Fibroblast of mammary gland (primary cell): ENCODE measurements around the gene TOMM20.

ENCODE experiments used
- DNase-seq: peaks from one replicate; pipeline ENCODE4 v3.0.0-alpha.2; 2010; ENCODE audit warnings: low read depth
- H3K4me3 ChIP-seq: 2 replicates; pipeline ENCODE4 v1.5.1; 2011; ENCODE audit warnings: low read depth, mild to moderate bottlenecking, low read length, moderate library complexity; ENCODE audit not compliant: control insufficient read depth
- CTCF ChIP-seq: conservative IDR thresholded peaks from 2 replicates; pipeline ENCODE4 v1.5.1; 2011; ENCODE audit warnings: low read depth, low read length, inconsistent platforms; ENCODE audit not compliant: control insufficient read depth, insufficient read depth

TOMM20 gene

DNA sequence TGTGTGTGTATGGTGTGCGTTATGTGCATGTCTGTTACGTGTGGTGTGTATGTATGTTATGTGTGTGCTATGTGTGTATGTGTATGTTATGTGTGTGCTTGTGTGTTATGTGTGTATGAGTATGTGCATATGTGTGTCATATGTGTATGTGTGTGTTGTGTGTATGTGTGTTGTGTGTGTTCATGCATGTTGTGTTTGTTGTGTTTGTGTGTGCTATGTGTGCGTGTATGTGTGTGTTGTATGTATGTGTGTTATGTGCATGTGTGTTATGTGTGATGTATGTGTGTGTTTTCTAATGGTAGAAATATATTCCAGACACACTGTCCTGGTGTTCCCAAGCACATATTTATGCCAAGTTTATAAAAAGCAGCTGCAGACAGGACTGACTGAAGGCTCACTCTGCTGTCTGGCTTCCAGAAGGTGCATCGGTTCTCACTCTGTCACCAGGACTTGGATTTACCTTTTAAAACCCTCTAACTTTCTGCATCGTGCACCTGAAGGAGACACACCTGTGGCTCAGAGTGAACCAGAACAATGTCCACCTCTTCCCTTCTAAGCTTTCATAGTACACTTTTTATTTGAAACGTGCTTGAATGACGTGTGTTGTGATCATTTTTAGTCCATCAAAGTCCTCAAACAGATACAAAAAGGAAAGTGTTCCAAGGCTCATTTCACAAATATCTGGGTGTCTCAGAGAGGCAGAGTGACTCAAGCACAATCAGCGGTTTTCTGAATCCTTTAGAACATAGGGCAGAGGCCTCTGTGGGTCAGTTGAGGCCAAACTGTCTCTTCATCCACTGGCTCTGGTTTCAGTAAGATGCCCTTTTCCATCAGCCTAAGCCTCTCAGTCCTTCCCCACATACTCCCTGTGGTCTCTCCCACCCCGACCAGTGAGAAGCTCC lies 49.9 kb downstream of the TOMM20 start:
- TF ChIP-seq CTCF = no peak
- no peak overlapping the region for H3K4me3 ChIP-seq
- peak; percentile 91 for DNase-seq

DNA sequence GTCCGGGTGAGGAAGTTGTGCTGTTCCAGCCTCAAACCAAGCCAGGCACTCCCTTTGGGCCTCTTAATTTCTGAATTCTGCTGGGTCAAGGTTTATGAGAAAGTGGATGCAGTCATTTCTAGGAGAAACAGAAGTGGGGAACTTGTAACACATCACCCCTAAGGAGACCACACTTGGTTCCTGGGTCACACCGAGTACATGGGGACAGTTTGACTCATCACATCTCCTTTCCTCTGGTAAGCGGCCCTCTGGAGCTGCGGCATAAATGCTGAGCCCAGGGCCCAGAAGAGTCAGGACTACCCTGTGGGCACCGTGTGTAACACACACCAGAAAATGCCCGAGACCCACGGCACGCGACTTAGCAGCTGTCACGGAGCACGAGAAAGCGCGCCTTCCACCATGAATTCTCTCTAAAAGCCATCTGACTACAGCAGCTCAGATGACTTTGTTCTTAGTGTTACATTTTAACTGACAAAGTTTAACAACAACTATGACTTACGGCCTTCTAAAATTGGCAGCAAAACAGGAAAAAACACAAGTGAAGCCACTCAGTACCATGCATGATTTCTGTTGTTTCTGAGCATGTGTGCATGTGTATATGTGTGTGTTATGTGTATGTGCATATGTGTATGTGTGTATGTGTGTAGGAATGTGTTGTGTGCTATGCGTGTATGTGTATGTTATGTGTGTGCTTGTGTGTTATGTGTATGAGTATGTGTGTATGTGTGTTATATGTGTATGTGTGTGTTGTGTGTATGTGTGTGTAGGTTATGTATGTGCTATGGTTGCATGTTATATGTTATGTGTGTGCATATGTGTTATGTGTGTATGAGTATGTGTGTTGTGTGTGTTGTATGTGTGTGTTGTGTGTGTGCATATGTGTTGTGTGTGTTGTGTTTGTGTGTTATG lies 50.8 kb downstream of the TOMM20 start:
- H3K4me3 ChIP-seq = no peak overlapping the region
- DNase-seq = peak; percentile 48
- TF ChIP-seq CTCF = no peak

DNA sequence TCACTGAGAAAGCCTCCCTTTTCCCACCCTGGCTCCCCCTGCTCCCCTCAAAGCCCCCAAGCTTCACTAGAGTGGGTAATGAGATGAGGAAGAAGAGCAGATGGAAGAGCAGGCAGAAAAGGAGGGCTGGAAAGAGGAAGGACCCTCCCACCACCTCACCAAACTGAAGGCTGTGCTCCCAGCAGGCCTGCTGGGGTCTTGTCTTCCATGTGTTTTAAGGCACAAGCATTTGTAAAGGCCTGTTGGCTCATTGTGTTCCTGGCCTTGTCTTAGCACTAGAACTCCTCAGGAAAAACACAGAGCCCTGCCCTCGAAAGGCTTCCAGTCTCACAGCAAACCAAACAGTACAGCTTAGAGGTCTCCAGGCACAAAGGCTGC lies 51.5 kb downstream of the TOMM20 start:
- no peak overlapping the region for H3K4me3 ChIP-seq
- TF ChIP-seq CTCF = no peak
- no peak for DNase-seq

DNA sequence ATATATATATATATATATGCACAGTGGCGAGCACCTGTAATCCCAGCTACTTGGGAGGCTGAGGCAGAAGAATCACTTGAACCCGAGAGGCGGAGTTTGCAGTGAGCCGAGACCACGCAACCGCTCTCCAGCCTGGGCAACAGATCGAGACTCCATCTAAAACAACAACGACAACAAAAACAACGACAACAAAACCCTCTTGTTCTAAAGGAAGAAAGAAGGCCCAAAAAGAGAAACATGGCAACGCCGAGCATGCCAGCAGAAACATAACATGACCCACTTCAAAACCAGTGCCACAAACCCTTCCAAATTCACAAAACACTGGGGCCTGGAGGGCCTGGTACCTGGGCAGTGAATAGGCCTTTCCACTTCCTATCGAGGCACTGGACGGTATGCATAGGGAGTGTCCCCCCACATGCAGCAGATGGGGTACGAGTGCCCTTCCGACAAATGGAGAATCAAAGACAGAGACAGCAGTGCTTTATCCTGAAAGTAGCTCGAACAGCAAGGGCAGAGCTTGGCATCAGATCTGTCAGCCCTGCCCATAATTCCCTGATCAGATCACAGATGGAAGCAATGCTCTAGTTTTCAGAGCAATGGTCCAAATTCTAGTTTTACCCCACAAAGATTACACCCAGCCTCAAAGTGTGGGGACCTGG lies 52.0 kb downstream of the TOMM20 start:
- no peak for TF ChIP-seq CTCF
- H3K4me3 ChIP-seq = no peak overlapping the region
- DNase-seq = no peak

- no peak for DNase-seq
- TF ChIP-seq CTCF = no peak
- H3K4me3 ChIP-seq = peak overlapping the region; percentile 6
These were observed 52.8 kb downstream of the TOMM20 start for GRCh38 chr1:235075777-235076308.
